ENCODE data around the gene PLOD2.

Gene PLOD2

GRCh38 chr3:146195605-146196004 is 34.6 kb upstream of the PLOD2 start:
- H3K27me3 ChIP-seq (ENCODE audit: insufficient read depth, poor library complexity, severe bottlenecking): peaks cover 6% of the 10 kb centered on the region
- TF ChIP-seq REST (IDR thresholded peaks at IDR 0.05; ENCODE audit: insufficient replicate concordance, low read depth): no peak
- TF ChIP-seq POLR2AphosphoS5 (IDR thresholded peaks at IDR 0.05; ENCODE audit: low read depth): no peak
- no peak overlapping the region for H3K4me3 ChIP-seq (replicated peaks; ENCODE audit: insufficient read depth, low read length)
- H3K27ac ChIP-seq (replicated peaks): no peak overlapping the region
- no peak for DNase-seq (ENCODE audit: low read depth in 1 of 2, low spot score in 1 of 2)

- no peak for DNase-seq (ENCODE audit: low read depth in 1 of 2, low spot score in 1 of 2)
- no peak overlapping the region for H3K4me3 ChIP-seq (replicated peaks; ENCODE audit: insufficient read depth, low read length)
- peaks cover 6% of the 10 kb centered on the region for H3K27me3 ChIP-seq (ENCODE audit: insufficient read depth, poor library complexity, severe bottlenecking)
- H3K27ac ChIP-seq (replicated peaks): no peak overlapping the region
- no peak for TF ChIP-seq REST (IDR thresholded peaks at IDR 0.05; ENCODE audit: insufficient replicate concordance, low read depth)
- TF ChIP-seq POLR2AphosphoS5 (IDR thresholded peaks at IDR 0.05; ENCODE audit: low read depth): no peak
- TF ChIP-seq GABPA (IDR thresholded peaks at IDR 0.05; ENCODE audit: low read depth): no peak
- no peak for TF ChIP-seq SPI1 (IDR thresholded peaks at IDR 0.05; ENCODE audit: borderline replicate concordance, low read depth)
- no peak for TF ChIP-seq CTCF (IDR thresholded peaks at IDR 0.05; ENCODE audit: insufficient read depth, low read length)
These were observed 34.0 kb upstream of the PLOD2 start for GRCh38 chr3:146195030-146195429.

- Histone ChIP-seq H3K4me3 (replicated peaks; ENCODE audit: insufficient read depth, low read length) (no peak overlapping the region), H3K27ac (replicated peaks) (no peak overlapping the region), H3K27me3 (ENCODE audit: insufficient read depth, poor library complexity, severe bottlenecking) (peaks cover 2% of the 10 kb centered on the region)
- TF ChIP-seq REST (IDR thresholded peaks at IDR 0.05; ENCODE audit: insufficient replicate concordance, low read depth) (no peak), GABPA (IDR thresholded peaks at IDR 0.05; ENCODE audit: low read depth) (no peak), SPI1 (IDR thresholded peaks at IDR 0.05; ENCODE audit: borderline replicate concordance, low read depth) (no peak), POLR2AphosphoS5 (IDR thresholded peaks at IDR 0.05; ENCODE audit: low read depth) (no peak), CTCF (IDR thresholded peaks at IDR 0.05; ENCODE audit: insufficient read depth, low read length) (no peak)
- DNase-seq (ENCODE audit: low read depth in 1 of 2, low spot score in 1 of 2): no peak
These were observed 30.1 kb upstream of the PLOD2 start for GRCh38 chr3:146191051-146191450.

Data from HL-60 (cell line).